AG08395 (cell line): Measurements from ENCODE around the gene FAM20C.
"Not testable (repeated sequence)": the region's sequence is repeated elsewhere in the genome, so short reads cannot be mapped to it uniquely, and the experiment has no call there.

ENCODE experiments used
- DNase-seq: peaks from one replicate; pipeline ENCODE4 v3.0.0; 2012; ENCODE audit warnings: mixed read lengths, low spot score

Gene FAM20C

DNA sequence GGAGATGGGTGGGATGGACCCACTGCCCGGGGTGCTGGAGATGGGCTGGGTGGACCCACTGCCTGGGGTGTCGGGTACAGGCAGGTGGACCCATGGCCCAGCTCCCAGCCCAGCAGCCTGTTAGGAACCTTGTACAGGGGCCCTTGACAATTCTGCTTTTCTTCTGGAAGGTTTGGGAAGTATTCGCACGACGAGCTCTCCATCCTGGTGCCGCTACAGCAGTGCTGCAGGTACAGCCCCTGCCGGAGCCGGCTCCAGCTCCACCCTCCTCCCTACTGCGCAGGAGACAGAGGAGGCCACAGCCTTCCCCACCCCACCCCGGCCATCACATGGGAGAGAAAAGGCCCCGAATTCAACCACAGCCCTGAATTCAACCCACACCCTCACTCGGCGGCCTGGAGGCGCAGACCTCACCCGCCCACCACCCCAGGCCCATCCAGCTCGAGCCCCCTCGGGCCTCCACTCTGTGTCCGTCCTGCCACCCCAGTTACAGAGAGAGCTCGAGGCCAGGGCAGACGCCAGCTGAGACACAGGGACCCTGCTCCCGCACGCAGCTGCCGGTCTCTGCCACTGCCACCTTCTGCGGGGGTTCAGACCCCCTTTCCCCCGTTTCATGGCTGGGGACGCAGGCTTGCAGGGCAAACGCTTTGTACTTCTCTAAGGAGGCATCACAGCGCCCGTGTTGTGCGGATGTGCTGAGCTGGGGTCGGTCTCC, 66.3 kb downstream of the FAM20C start:
- DNase-seq = no peak

DNA sequence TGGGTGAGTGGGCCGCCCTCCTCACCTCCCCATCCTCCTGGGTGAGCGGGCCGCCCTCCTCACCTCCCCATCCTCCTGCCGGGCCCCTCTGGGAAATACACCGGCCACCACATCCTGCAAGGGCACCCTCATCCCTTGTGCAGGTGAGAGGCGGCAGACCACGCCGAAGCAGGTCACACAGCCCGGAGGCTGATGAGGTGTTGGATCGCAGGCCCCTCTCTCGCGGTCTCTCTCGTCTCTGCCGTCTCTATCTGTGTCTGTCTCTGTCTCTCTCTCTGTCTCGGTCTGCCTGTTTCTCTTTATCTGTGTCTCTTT, 66.8 kb downstream of the FAM20C start:
- DNase-seq = no peak

DNA sequence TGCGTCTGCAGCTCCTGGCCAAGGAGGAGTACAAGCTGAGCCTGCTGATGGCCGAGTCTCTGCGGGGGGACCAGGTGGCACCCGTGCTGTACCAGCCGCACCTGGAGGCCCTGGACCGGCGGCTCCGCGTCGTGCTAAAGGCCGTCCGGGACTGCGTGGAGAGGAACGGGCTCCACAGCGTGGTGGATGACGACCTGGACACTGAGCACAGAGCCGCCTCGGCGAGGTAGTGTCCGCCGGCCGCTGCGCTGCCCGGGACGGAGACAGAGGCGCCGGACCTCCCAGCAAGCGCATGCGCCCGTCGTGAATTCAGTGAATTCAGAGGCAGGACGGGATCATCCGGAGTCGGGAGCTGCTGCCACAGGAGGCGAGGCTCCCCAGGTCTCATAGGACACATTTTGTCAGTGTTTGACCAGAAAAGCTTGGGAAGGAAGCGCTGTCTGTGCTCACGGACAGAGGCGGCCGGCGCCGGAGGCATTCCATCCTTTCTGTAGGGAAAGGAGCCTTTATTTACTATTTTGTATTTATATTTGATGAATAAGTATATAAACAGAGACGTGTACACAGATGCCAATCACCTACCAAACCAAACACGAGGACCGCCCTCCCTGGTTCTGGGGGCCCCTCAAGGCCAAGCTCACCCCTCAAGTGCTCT, 67.5 kb downstream of the FAM20C start:
- DNase-seq = no peak

DNA sequence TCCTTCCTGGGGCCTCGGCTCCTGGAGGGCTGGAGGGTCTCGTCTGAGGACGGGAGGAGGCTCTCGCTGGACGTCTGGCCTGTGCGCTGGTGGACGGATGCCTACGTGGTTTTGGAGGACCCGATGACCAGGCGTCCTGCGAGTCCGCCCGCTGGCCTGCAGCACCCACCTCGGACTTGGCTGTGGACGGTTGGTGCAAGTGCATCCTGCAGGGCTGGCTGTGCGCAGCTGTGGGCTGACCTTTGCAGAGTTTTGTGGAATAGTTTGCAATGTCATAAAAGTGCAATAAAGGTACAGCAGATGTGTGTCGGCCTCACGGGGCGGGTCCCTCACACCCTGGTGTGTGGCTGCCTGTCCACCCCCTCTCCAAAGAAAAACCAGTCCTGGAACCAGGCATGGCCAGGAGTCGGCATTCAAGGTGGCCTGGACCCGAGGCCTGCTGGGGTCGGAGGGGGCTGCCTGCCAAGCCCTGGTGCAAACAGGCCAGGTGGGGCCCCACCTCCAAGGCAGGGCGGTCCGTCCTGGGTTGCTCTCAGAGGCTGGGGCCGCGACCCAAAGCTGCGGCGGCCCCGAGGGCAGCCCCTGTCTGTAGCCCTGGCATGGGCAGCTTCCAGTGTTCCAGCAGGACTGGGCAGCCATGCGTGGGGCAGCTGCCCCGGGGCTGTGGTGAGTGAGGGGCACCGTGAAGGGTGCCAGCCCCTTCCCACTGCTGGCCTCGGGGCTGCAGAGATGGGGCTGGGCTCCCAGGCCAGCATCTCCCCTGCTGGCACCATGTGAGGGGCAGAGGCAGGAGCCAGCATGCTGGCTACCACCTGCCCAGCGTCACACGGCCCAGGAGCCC, 68.3 kb downstream of the FAM20C start:
- no peak for DNase-seq

- DNase-seq = no peak
Observed at GRCh38 chr7:261341-262250, 69.2 kb downstream of the FAM20C start.

GRCh38 chr7:262251-262572, 69.8 kb downstream of the FAM20C start:
- no peak for DNase-seq

DNA sequence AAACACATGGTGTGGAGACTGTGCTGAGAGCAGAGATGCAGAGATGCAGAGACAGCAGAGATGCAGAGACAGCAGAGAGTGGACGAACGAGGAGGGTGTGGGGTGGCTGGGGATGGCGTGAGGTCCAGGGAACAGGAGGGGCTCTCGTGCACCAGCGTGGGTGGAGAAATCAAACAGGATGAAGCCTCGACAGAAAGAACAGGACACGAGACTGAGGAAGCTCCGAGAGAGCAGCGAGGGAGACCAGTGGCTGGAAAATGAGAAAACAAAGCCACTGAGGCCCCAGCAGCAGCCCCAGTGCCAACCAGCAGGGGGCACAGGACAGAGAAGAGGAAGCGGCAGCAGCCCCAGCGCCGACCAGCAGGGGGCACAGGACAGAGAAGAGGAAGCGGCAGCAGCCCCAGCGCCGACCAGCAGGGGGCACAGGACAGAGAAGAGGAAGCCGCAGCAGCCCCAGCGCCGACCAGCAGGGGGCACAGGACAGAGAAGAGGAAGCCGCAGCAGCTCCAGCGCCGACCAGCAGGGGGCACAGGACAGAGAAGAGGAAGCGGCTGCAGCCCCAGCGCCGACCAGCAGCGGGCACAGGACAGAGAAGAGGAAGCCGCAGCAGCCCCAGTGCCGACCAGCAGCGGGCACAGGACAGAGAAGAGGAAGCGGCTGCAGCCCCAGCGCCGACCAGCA, 70.4 kb downstream of the FAM20C start:
- DNase-seq = not testable (repeated sequence)

DNA sequence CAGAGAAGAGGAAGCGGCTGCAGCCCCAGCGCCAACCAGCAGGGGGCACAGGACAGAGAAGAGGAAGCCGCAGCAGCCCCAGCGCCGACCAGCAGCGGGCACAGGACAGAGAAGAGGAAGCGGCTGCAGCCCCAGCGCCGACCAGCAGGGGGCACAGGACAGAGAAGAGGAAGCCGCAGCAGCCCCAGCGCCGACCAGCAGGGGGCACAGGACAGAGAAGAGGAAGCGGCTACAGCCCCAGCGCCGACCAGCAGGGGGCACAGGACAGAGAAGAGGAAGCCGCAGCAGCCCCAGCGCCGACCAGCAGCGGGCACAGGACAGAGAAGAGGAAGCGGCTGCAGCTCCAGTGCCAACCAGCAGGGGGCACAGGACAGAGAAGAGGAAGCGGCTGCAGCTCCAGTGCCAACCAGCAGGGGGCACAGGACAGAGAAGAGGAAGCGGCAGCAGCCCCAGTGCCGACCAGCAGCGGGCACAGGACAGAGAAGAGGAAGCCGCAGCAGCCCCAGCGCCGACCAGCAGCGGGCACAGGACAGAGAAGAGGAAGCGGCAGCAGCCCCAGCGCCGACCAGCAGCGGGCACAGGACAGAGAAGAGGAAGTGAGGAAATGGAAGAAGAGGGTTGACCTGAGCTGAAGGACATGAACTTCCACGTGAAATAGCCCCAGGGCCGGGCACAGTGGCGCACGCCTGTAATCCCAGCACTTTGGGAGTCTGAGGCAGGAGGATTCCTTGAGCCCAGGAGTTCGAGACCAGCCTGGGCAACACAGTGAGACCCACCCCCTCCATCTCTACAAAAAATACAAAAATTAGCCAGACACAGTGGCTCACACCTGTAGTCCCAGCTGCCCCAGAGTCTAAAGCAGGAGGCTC, 71.3 kb downstream of the FAM20C start:
- DNase-seq = not testable (repeated sequence)

- no peak for DNase-seq
Observed at GRCh38 chr7:264541-265191, 72.3 kb downstream of the FAM20C start.

DNA sequence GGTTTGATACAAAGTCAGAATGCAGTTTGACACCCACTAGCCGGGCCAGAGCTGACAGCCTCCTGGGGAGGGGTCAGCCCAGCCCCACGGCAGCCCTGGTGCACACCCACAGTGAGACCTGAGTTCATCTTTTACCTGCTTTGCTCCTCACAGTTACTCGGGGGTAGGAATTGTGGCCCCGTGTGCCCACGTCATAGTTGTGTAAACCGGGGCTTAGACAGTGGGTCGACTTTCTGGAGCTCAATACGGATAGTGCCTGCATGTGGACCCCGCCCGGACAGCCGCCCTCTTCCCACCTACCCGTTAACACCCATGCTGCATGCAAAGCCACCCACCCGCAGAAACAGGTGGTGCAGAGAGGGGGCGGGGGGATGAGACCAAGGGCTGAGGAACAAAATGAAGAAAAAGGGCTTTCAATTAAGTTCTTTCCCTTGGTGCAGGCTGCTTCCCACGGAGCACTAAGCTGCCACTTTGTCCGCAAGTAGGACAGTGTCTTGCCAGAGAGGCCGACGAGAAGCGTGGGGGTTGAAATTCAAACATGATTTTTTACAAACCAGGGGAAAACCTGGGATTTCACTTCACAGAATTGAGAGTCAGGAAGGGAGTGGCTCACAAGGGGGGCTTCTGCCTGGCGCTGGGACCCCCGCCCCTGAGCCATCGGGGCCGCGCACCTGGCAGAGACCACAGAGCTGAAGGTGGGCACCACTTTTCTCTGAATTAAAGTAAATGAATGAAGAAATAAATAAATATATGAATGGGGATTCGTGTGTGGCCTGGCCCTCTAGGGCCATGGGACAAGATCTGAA, 73.0 kb downstream of the FAM20C start:
- DNase-seq = no peak

- DNase-seq = no peak
Observed at GRCh38 chr7:265998-266850, 73.9 kb downstream of the FAM20C start.

DNA sequence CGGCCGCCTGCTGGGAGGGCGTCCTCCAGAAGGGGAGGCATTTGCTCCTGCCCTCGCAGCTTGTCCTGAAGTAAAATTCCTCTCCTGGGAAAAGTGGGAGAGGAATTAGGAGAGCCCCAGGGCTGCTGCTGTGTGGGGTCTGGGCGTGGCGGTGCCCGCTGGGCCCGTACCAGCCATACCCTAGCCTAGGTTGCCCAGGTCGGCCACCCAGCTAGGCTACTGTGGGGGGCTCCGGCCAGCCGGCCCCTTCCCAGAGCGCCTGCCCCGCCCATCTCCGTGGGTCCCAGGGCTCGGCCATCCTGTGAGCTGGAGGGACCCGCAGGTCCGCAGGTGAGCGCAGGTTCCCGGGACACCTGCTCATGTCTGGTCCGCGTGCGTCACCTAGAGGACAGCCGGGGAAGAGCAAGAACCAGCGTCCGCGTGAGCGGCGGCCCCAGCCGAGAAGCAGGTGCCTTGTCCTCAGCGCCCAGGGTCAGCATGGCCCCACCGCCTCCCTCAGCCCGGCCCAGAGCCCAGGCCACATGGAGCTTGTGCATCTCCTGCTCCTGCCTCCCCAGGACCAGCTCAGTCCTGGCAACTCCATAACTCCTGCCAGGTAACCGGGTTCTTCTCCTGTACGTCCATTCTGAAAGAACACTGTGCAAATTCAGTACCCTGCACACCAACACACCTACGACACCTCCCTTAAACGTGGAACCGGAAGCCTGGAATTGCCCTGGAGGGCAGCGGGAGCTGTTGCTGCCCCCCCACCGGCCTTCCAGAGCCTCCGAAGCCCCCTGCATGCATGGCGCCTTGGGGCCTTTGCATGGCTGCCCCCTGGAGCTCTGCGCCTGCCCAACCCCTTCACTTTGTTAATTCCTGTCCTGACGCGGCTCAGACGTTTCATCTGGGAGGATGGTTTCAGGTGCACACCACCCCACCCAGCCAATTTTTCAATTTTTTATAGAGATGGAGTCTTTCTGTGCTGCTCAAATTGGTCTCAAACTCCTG, 74.8 kb downstream of the FAM20C start:
- no peak for DNase-seq

- DNase-seq = no peak
Observed at GRCh38 chr7:268991-269390, 76.6 kb downstream of the FAM20C start.

DNA sequence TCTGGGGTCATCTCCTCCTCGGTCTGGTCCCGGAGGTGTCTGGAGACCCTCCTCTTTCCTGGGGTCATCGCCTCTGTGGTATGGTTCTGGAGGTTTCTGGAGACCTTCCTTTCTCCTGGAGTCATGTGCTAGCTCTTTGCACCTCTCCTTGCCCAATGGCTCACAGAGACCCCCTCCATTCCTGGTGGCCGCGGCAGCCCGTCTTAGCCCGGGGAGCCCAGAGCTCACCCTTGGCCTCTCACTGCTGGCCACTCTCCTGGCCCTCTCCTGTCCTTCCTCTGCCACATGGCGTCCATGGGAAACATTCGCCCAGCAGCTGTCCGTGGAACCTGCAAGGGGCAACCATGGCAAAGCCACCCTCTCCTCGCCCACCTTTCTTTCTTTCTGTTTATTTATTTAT, 77.3 kb downstream of the FAM20C start:
- no peak for DNase-seq

DNA sequence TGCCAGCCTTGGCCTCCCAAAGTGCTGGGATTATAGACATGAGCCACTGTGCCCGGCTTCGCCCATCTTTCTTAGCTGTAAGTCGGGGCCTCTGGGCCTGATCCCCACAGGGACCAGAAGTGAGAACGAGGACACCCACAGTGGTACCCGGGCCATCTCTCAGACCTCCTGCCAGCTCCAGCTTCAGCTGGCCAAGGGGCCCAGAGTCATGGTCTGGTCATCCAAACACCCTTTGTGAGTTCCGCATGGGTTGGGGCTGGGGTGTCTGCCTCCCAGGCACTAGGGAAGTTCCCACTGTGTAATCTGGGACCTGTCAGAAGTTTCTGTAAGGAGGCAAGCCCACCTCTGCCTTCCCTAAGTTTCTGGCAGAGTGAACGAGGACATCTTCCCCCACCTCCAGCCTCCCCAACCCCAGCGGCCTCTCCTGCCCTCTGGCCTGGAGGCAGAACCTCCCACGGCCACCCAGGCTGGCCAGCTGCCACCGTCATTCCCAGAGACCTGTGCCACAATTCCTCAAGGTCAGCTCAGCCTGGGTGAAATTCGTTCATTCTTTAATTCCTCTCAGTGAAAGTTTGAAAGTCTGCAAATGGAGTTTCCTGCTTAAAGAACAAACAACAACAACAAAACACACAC, 78.1 kb downstream of the FAM20C start:
- no peak for DNase-seq

GRCh38 chr7:271266-272107, 79.1 kb downstream of the FAM20C start:
- peak; percentile 24 for DNase-seq
